CD14-positive monocyte (primary cell): ENCODE data around the gene IL1RAPL1. TPM values are rescaled to one million over a fixed set of nuclear protein-coding genes. Genes with fewer than 3 reads are reported as not detected.

Experiments
- DNase-seq, 3 donors: peaks; one replicate each; pipeline ENCODE4 v3.0.0-alpha.2; 2011 to 2022
- H2AFZ ChIP-seq: 2 replicates; pipeline ENCODE4 v1.6.0; 2012; ENCODE audit warnings: mild to moderate bottlenecking, low read depth, low read length, inconsistent platforms; ENCODE audit not compliant: insufficient read depth, poor library complexity, severe bottlenecking
- H3K27ac ChIP-seq, 2 donors: 1 replicate in 1 of 2; 2 replicates in 1 of 2; pipeline ENCODE4 v1.5.1; 2012 to 2013; ENCODE audit warnings: low read length in 2 of 2, control low read depth in 1 of 2, inconsistent platforms in 1 of 2, low read depth in 1 of 2, mild to moderate bottlenecking in 1 of 2
- H3K27me3 ChIP-seq, 2 donors: one replicate each; pipeline versions ENCODE4 v1.6.0 to v1.6.1; 2011 to 2013; ENCODE audit warnings: low read length in 2 of 2; ENCODE audit not compliant: control insufficient read depth in 2 of 2, insufficient read depth in 2 of 2
- H3K36me3 ChIP-seq, 2 donors: replicated peaks in 1 of 2; 1 replicate in 1 of 2; 2 replicates in 1 of 2; pipeline versions ENCODE4 v1.5.1 to v1.6.1; 2012 to 2013; ENCODE audit warnings: low read length in 2 of 2, control low read depth in 1 of 2, inconsistent platforms in 1 of 2, mild to moderate bottlenecking in 1 of 2; ENCODE audit not compliant: insufficient read depth in 2 of 2, control insufficient read depth in 1 of 2
- H3K4me1 ChIP-seq, 2 donors: 1 replicate in 1 of 2; 2 replicates in 1 of 2; pipeline versions ENCODE4 v1.5.1 to v1.6.1; 2012 to 2013; ENCODE audit warnings: low read length in 2 of 2, control low read depth in 1 of 2, inconsistent platforms in 1 of 2, mild to moderate bottlenecking in 1 of 2, moderate library complexity in 1 of 2; ENCODE audit not compliant: insufficient read depth in 2 of 2, control insufficient read depth in 1 of 2
- H3K4me2 ChIP-seq: replicated peaks from 2 replicates; pipeline ENCODE3; 2012; ENCODE audit warnings: low read length, moderate library complexity, mild to moderate bottlenecking; ENCODE audit not compliant: poor library complexity, severe bottlenecking; ENCODE audit errors: extremely low read depth
- H3K4me3 ChIP-seq, 3 experiments: fragments of 200-600 bp in 1 of 3; sonication (generic) in 1 of 3; replicated peaks in 1 of 3; 1 replicate in 2 of 3; 2 replicates in 1 of 3; pipeline ENCODE4 v1.5.1; 2011 to 2013; ENCODE audit warnings: low read length in 3 of 3, mild to moderate bottlenecking in 3 of 3, control low read depth in 2 of 3, low read depth in 2 of 3, inconsistent platforms in 1 of 3, moderate library complexity in 1 of 3
- H3K79me2 ChIP-seq: 2 replicates; pipeline ENCODE4 v1.6.0; 2012; ENCODE audit warnings: mild to moderate bottlenecking, control low read depth, inconsistent platforms, low read length, moderate library complexity; ENCODE audit not compliant: insufficient read depth
- H3K9ac ChIP-seq: 2 replicates; pipeline ENCODE4 v1.6.0; 2017; ENCODE audit warnings: low read length, mild to moderate bottlenecking; ENCODE audit not compliant: insufficient read depth, poor library complexity, severe bottlenecking
- H3K9me3 ChIP-seq, 2 donors: replicated peaks in 1 of 2; 1 replicate in 1 of 2; 2 replicates in 1 of 2; pipeline versions ENCODE4 v1.5.1 to v1.6.1; 2012 to 2013; ENCODE audit warnings: low read length in 2 of 2, control low read depth in 1 of 2; ENCODE audit not compliant: control insufficient read depth in 1 of 2, insufficient read depth in 1 of 2
- H4K20me1 ChIP-seq: 2 replicates; pipeline ENCODE4 v1.6.0; 2012; ENCODE audit warnings: mild to moderate bottlenecking, low read length, control low read depth, moderate library complexity; ENCODE audit not compliant: insufficient read depth
- H3K27ac Mint-ChIP-seq, 7 donors: one replicate each; pipeline ENCODE4 v1.8.0; 2020; ENCODE audit warnings: mild to moderate bottlenecking in 7 of 7, mixed read lengths in 7 of 7, moderate library complexity in 6 of 7, inconsistent platforms in 2 of 7
- H3K27me3 Mint-ChIP-seq, 3 donors: one replicate each; pipeline ENCODE4 v1.8.0; 2021 to 2022; ENCODE audit warnings: low read depth in 3 of 3, mild to moderate bottlenecking in 3 of 3, mixed read lengths in 3 of 3, moderate library complexity in 3 of 3, inconsistent platforms in 1 of 3
- H3K36me3 Mint-ChIP-seq, 2 donors: one replicate each; pipeline ENCODE4 v1.8.0; 2020; ENCODE audit warnings: mixed read lengths in 2 of 2, inconsistent platforms in 1 of 2, mild to moderate bottlenecking in 1 of 2
- H3K4me1 Mint-ChIP-seq: one replicate; pipeline ENCODE4 v1.8.0; 2020; ENCODE audit warnings: mild to moderate bottlenecking, mixed read lengths
- H3K4me3 Mint-ChIP-seq, 2 donors: one replicate each; pipeline ENCODE4 v1.8.0; 2020; ENCODE audit warnings: mild to moderate bottlenecking in 2 of 2, mixed read lengths in 2 of 2, moderate library complexity in 1 of 2
- H3K9me3 Mint-ChIP-seq, 7 donors: one replicate each; pipeline ENCODE4 v1.8.0; 2020 to 2022; ENCODE audit warnings: mixed read lengths in 7 of 7, mild to moderate bottlenecking in 6 of 7, moderate library complexity in 6 of 7, inconsistent platforms in 2 of 7
- CTCF ChIP-seq: fragments of 200-600 bp; IDR thresholded peaks from one replicate; pipeline ENCODE4 v1.8.0; 2022; ENCODE audit warnings: antibody characterized with exemption, mild to moderate bottlenecking
- WGBS: methylation state at CpG from one replicate; pipeline ENCODE4 v1.1.5; 2013; ENCODE audit warnings: missing lambda C conversion rate; ENCODE audit not compliant: insufficient coverage; 5-methylcytosine and 5-hydroxymethylcytosine counted together
- intact Hi-C, 2 donors: fragments of 100-400 bp; cut with micrococcal nuclease; formaldehyde crosslinking; loops; one replicate each; pipeline versions ENCODE4 v1.15.0 to v1.15.1; 2023
- polyA plus RNA-seq, 3 donors: library from polyadenylated mRNA; depleted of rRNA in 1 of 3; unstranded in 2 of 3; stranded (reverse) in 1 of 3; fragments of 300-500 nt in 2 of 3; fragments of >200 nt in 1 of 3; fragmentation: Illumina TruSeq in 2 of 3; gene quantifications; 1 replicate in 2 of 3; 2 replicates in 1 of 3; pipeline ENCODE4 v1.2.3, GENCODE V29; 2012 to 2021

The IL1RAPL1 gene
- polyA plus RNA-seq, 3 donors: not detected

GRCh38 chrX:29308726-29309125 is 721.5 kb downstream of the IL1RAPL1 start:
- intact Hi-C loops: loop anchor here in 1 of 2 donors (10.0 kb wide), 1 partner anchor 404 kb away; no protein-coding TSS in a partner anchor
- no peaks in the 10 kb centered on the region for H3K79me2 ChIP-seq
- H3K36me3 ChIP-seq: no peaks in the 10 kb centered on the region
- H2AFZ ChIP-seq: no peak overlapping the region
- no CpG with 5 or more reads among the region's 4 CpGs for WGBS
- no peaks in the 10 kb centered on the region for H3K9me3 ChIP-seq
- H3K27me3 ChIP-seq: no peaks in the 10 kb centered on the region
- no peak overlapping the region for H3K27ac ChIP-seq
- H3K4me3 ChIP-seq: no peak overlapping the region
- H3K36me3 Mint-ChIP-seq: no peaks in the 10 kb centered on the region
- no peak overlapping the region for H3K27ac Mint-ChIP-seq
- H3K27me3 Mint-ChIP-seq: no peaks in the 10 kb centered on the region
- H3K4me1 ChIP-seq: no peaks in the 10 kb centered on the region
- TF ChIP-seq CTCF: no peak
- H3K4me2 ChIP-seq: no peak overlapping the region
- H3K9me3 Mint-ChIP-seq: peaks cover 0 to 12% (median 0%) of the 10 kb centered on the region in 7 donors
- no peak overlapping the region for H3K9ac ChIP-seq
- DNase-seq: no peak
- no peaks in the 10 kb centered on the region for H3K4me1 Mint-ChIP-seq
- no peak overlapping the region for H3K4me3 Mint-ChIP-seq
- no peaks in the 10 kb centered on the region for H4K20me1 ChIP-seq

- no peak overlapping the region for H3K4me2 ChIP-seq
- intact Hi-C loops: no loop called here
- peaks cover 0 to 3% (median 0%) of the 10 kb centered on the region in 7 donors for H3K9me3 Mint-ChIP-seq
- H4K20me1 ChIP-seq: no peaks in the 10 kb centered on the region
- H3K4me3 Mint-ChIP-seq: no peak overlapping the region
- H3K4me1 Mint-ChIP-seq: no peaks in the 10 kb centered on the region
- H3K27me3 Mint-ChIP-seq: peaks cover 0 to 1% (median 0%) of the 10 kb centered on the region in 3 donors
- no peak overlapping the region for H2AFZ ChIP-seq
- DNase-seq: no peak
- no peaks in the 10 kb centered on the region for H3K36me3 Mint-ChIP-seq
- no peak overlapping the region for H3K27ac Mint-ChIP-seq
- H3K36me3 ChIP-seq: no peaks in the 10 kb centered on the region
- no peaks in the 10 kb centered on the region for H3K9me3 ChIP-seq
- no peaks in the 10 kb centered on the region for H3K79me2 ChIP-seq
- no peaks in the 10 kb centered on the region for H3K4me1 ChIP-seq
- H3K27me3 ChIP-seq: no peaks in the 10 kb centered on the region
- TF ChIP-seq CTCF: no peak
- WGBS: no CpG with 5 or more reads among the region's 3 CpGs
- no peak overlapping the region for H3K4me3 ChIP-seq
- no peak overlapping the region for H3K9ac ChIP-seq
- H3K27ac ChIP-seq: no peak overlapping the region
Measured at GRCh38 chrX:29315931-29316330, 728.7 kb downstream of the IL1RAPL1 start.
